Endodermal cell (in vitro differentiated cells): Measurements from ENCODE around the gene TRAF4. TPM values are rescaled to one million over a fixed set of nuclear protein-coding genes. Genes with fewer than 3 reads are reported as not detected.

ENCODE experiments used
- DNase-seq: peaks from one replicate; pipeline ENCODE4 v3.0.0-alpha.2; 2017
- H3K27ac ChIP-seq: 2 replicates; pipeline ENCODE4 v1.5.1; 2013; ENCODE audit warnings: mild to moderate bottlenecking, low read depth, low read length, moderate library complexity
- H3K27me3 ChIP-seq: 2 replicates; pipeline ENCODE4 v1.6.1; 2013; ENCODE audit warnings: mild to moderate bottlenecking, low read length, moderate library complexity; ENCODE audit not compliant: insufficient read depth, control insufficient read depth, poor library complexity, severe bottlenecking
- H3K36me3 ChIP-seq: 2 replicates; pipeline ENCODE4 v1.7.0; 2013; ENCODE audit warnings: mild to moderate bottlenecking, low read length, moderate library complexity; ENCODE audit not compliant: control insufficient read depth, insufficient read depth
- H3K4me1 ChIP-seq: one replicate; pipeline ENCODE4 v1.7.0; 2013; ENCODE audit warnings: low read length; ENCODE audit not compliant: control insufficient read depth, insufficient read depth
- H3K4me3 ChIP-seq: 2 replicates; pipeline ENCODE4 v1.5.1; 2013; ENCODE audit warnings: mild to moderate bottlenecking, low read length, moderate library complexity
- H3K9ac ChIP-seq: 2 replicates; pipeline ENCODE4 v1.6.1; 2013; ENCODE audit warnings: mild to moderate bottlenecking, low read length, moderate library complexity; ENCODE audit not compliant: poor library complexity, severe bottlenecking; ENCODE audit errors: extremely low read depth
- H3K9me3 ChIP-seq: 2 replicates; pipeline ENCODE4 v1.6.1; 2013; ENCODE audit warnings: mild to moderate bottlenecking, low read length, moderate library complexity; ENCODE audit not compliant: control insufficient read depth
- H3K27ac Mint-ChIP-seq: 2 replicates; pipeline ENCODE4 v1.8.0; 2020; ENCODE audit warnings: mixed read lengths
- H3K27me3 Mint-ChIP-seq: 2 replicates; pipeline ENCODE4 v1.8.0; 2021; ENCODE audit warnings: mild to moderate bottlenecking, mixed read lengths; ENCODE audit not compliant: insufficient read depth
- H3K36me3 Mint-ChIP-seq: 2 replicates; pipeline ENCODE4 v1.8.0; 2020; ENCODE audit warnings: low read depth, mixed read lengths
- H3K4me1 Mint-ChIP-seq: 2 replicates; pipeline ENCODE4 v1.8.0; 2020; ENCODE audit warnings: mixed read lengths
- H3K4me3 Mint-ChIP-seq: 2 replicates; pipeline ENCODE4 v1.8.0; 2020; ENCODE audit warnings: mild to moderate bottlenecking, moderate library complexity, mixed read lengths
- H3K9me3 Mint-ChIP-seq: 2 replicates; pipeline ENCODE4 v1.8.0; 2020; ENCODE audit warnings: mild to moderate bottlenecking, mixed read lengths
- CTCF ChIP-seq: fragments of 200-600 bp; sonication (generic); conservative IDR thresholded peaks from 2 replicates; pipeline ENCODE4 v1.5.0; 2021; ENCODE audit warnings: antibody characterized with exemption, mild to moderate bottlenecking
- WGBS, 2 experiments: methylation state at CpG; one replicate each; pipeline versions ENCODE4 v1.1.5 to v1.1.7; 2013; ENCODE audit warnings: missing lambda C conversion rate in 2 of 2, mixed read lengths in 1 of 2; ENCODE audit not compliant: insufficient coverage in 1 of 2, insufficient read length in 1 of 2; 5-methylcytosine and 5-hydroxymethylcytosine counted together
- total RNA-seq, 2 donors: library from RNA; stranded (reverse); fragmentation: NEBNext Ultra II Directional in 1 of 2; extraction: Animal tissue kit (Norgen Biotek cat#: 25700) in 1 of 2; gene quantifications; 2 replicates in 1 of 2; 3 replicates in 1 of 2; pipeline ENCODE4 v1.2.1, GENCODE V29; 2021

The TRAF4 gene
- total RNA-seq, 2 donors from 2014 or later, result 168 to 169 TPM

DNA sequence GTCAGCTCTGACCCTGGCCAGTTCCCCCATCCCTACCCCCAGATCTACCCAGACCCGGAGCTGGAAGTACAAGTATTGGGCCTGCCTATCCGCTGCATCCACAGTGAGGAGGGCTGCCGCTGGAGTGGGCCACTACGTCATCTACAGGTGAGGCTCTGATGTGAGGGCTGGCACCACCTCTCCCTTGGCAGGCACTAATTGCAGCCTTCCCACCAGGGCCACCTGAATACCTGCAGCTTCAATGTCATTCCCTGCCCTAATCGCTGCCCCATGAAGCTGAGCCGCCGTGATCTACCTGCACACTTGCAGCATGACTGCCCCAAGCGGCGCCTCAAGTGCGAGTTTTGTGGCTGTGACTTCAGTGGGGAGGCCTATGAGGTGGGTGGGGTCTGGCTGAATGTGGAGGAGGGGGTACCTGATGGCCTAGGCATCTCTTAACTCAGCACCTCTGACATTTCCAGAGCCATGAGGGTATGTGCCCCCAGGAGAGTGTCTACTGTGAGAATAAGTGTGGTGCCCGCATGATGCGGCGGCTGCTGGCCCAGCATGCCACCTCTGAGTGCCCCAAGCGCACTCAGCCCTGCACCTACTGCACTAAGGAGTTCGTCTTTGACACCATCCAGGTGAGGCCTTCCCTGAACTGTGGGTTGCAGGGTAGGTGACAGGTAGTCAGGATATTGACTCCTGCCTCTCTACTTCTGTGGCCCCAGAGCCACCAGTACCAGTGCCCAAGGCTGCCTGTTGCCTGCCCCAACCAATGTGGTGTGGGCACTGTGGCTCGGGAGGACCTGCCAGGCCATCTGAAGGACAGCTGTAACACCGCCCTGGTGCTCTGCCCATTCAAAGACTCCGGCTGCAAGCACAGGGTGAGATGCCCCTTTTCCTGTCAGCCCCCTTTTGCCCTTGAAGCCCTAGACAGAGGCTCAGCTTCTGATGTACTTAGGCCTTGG is 4.3 kb downstream of the TRAF4 start:
- no peaks in the 10 kb centered on the region for H3K27me3 ChIP-seq
- H3K36me3 Mint-ChIP-seq, result peaks cover 49% of the 10 kb centered on the region
- H3K4me3 ChIP-seq, result no peak overlapping the region
- 94 to 97% methylated on average over 15 to 18 of the region's 18 CpGs for WGBS, 2 experiments
- no peak overlapping the region for H3K4me3 Mint-ChIP-seq
- H3K27me3 Mint-ChIP-seq, result no peaks in the 10 kb centered on the region
- H3K27ac ChIP-seq, result no peak overlapping the region
- no peak overlapping the region for H3K9ac ChIP-seq
- no peaks in the 10 kb centered on the region for H3K9me3 Mint-ChIP-seq
- no peak for TF ChIP-seq CTCF
- H3K4me1 Mint-ChIP-seq, result peaks cover 7% of the 10 kb centered on the region
- no peaks in the 10 kb centered on the region for H3K9me3 ChIP-seq
- H3K36me3 ChIP-seq, result peaks cover 68% of the 10 kb centered on the region
- H3K4me1 ChIP-seq, result peaks cover 12% of the 10 kb centered on the region
- H3K27ac Mint-ChIP-seq, result peak overlapping the region; percentile 81
- DNase-seq, result peak; percentile 51

DNA sequence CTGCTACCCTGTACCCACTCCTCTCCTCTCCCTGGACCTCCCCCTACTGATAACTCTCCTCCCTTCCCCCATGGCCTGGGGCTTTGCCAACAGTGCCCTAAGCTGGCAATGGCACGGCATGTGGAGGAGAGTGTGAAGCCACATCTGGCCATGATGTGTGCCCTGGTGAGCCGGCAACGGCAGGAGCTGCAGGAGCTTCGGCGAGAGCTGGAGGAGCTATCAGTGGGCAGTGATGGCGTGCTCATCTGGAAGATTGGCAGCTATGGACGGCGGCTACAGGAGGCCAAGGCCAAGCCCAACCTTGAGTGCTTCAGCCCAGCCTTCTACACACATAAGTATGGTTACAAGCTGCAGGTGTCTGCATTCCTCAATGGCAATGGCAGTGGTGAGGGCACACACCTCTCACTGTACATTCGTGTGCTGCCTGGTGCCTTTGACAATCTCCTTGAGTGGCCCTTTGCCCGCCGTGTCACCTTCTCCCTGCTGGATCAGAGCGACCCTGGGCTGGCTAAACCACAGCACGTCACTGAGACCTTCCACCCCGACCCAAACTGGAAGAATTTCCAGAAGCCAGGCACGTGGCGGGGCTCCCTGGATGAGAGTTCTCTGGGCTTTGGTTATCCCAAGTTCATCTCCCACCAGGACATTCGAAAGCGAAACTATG is 5.2 kb downstream of the TRAF4 start:
- no peaks in the 10 kb centered on the region for H3K9me3 Mint-ChIP-seq
- no peaks in the 10 kb centered on the region for H3K9me3 ChIP-seq
- 95 to 96% methylated on average over 18 of the region's 18 CpGs for WGBS, 2 experiments
- H3K36me3 ChIP-seq, result peaks cover 68% of the 10 kb centered on the region
- H3K27ac ChIP-seq, result no peak overlapping the region
- H3K4me3 Mint-ChIP-seq, result no peak overlapping the region
- no peak overlapping the region for H3K9ac ChIP-seq
- H3K4me1 ChIP-seq, result peaks cover 12% of the 10 kb centered on the region
- peak; percentile 65 for DNase-seq
- no peaks in the 10 kb centered on the region for H3K27me3 Mint-ChIP-seq
- H3K36me3 Mint-ChIP-seq, result peaks cover 49% of the 10 kb centered on the region
- peaks cover 7% of the 10 kb centered on the region for H3K4me1 Mint-ChIP-seq
- no peak overlapping the region for H3K4me3 ChIP-seq
- peak overlapping the region; percentile 81 for H3K27ac Mint-ChIP-seq
- no peak for TF ChIP-seq CTCF
- H3K27me3 ChIP-seq, result no peaks in the 10 kb centered on the region

DNA sequence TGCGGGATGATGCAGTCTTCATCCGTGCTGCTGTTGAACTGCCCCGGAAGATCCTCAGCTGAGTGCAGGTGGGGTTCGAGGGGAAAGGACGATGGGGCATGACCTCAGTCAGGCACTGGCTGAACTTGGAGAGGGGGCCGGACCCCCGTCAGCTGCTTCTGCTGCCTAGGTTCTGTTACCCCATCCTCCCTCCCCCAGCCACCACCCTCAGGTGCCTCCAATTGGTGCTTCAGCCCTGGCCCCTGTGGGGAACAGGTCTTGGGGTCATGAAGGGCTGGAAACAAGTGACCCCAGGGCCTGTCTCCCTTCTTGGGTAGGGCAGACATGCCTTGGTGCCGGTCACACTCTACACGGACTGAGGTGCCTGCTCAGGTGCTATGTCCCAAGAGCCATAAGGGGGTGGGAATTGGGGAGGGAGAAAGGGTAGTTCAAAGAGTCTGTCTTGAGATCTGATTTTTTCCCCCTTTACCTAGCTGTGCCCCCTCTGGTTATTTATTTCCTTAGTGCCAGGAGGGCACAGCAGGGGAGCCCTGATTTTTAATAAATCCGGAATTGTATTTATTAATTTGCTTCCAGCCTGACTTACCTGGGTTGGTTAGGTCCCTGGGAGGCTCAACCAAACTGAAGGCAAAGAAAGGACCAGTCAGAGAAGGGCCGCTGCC is 5.8 kb downstream of the TRAF4 start:
- H3K9me3 Mint-ChIP-seq, result no peaks in the 10 kb centered on the region
- peak overlapping the region; percentile 81 for H3K27ac Mint-ChIP-seq
- peak overlapping the region; percentile 50 for H3K27ac ChIP-seq
- peaks cover 12% of the 10 kb centered on the region for H3K4me1 ChIP-seq
- DNase-seq, result peak; percentile 73
- 72 to 77% methylated on average over 6 to 11 of the region's 11 CpGs for WGBS, 2 experiments
- H3K27me3 ChIP-seq, result no peaks in the 10 kb centered on the region
- H3K4me3 ChIP-seq, result no peak overlapping the region
- no peaks in the 10 kb centered on the region for H3K27me3 Mint-ChIP-seq
- H3K9me3 ChIP-seq, result no peaks in the 10 kb centered on the region
- no peak for TF ChIP-seq CTCF
- H3K36me3 Mint-ChIP-seq, result peaks cover 49% of the 10 kb centered on the region
- H3K36me3 ChIP-seq, result peaks cover 68% of the 10 kb centered on the region
- H3K4me1 Mint-ChIP-seq, result peaks cover 7% of the 10 kb centered on the region
- no peak overlapping the region for H3K4me3 Mint-ChIP-seq
- no peak overlapping the region for H3K9ac ChIP-seq
